GM21423 (cell line): ENCODE results near the gene NDUFA9.

Experiments
- ATAC-seq: cut with Tn5 transposase; IDR thresholded peaks from one replicate; pipeline ENCODE4 v1.9.1; 2021; ENCODE audit warnings: mild to moderate bottlenecking, moderate library complexity; ENCODE audit not compliant: unreplicated experiment

NDUFA9 gene

DNA sequence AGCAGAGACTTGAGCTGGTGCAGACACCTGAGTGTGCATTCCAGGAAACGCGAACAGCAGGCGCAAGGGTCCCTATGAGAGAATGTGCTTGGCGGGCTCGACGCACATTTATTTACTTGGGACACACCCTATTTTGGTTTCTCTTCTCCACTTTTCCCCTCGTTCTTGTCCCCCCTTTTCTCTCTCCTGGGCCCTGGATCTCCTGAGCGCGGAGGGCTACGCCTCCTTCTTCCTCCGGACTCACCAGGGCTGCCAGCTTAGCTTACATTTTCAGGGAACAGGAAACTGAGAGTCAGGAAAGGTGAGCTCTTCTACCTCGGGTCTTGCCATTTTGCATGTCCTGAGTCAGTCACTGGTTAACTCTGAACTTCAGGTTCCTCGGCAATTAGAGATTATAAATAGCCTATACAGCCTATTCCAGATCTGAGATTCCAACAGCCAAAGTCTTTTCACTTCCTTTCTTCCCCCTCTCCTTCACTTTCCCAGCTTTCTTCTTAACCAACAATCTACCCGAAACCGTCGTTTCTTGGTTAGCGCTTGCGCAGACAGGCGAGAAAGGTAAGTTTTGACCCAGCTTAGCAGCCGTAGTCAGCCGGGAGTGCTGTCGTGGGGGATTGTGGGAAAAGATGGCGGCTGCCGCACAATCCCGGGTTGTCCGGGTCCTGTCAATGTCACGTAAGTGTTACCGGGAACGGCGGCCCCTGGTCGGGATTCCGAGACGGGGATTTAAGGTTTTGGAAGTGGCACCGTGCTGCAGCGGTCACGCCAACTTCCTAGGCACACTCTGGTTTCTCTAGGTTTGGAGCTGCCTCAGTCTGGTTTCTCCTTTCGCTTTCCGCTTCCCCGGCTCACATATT is at the start of gene NDUFA9, which contains the start of gene AKAP3:
Gene NDUFA9, plus strand, starts transcription at position 614 of the 857 bp plus-strand sequence. Its CDS starts 13 bp downstream, at position 627.
Gene AKAP3, minus strand, starts transcription at position 551 of the 857 bp plus-strand sequence. CDS start 10,855 bp downstream, outside the sequence.
- peak; percentile 75 for ATAC-seq

DNA sequence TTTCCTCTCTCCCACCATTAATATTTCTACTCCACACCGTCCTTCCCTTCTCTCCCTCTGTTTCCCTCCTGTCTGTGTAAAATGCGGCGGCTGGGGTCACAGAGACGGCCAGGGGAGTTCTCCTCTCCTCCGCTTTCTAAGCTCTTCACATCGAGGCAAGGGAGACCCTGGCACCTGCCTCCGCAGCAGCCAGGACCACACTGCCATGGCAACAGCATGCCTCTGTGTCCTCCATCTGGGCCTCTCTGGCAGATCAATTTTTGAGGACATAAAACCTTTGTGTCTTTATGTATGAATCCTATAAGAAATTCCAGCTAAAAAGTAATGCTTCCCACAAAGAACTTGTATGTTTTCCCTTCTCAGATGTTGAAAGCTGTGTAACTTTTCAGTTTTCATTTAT is 45.5 kb upstream of the NDUFA9 start:
- no peak for ATAC-seq

GRCh38 chr12:4603946-4604345 is 45.0 kb upstream of the NDUFA9 start:
- ATAC-seq = no peak

- peak; percentile 93 for ATAC-seq
Measured at GRCh38 chr12:4604684-4605193, 44.2 kb upstream of the NDUFA9 start.

DNA sequence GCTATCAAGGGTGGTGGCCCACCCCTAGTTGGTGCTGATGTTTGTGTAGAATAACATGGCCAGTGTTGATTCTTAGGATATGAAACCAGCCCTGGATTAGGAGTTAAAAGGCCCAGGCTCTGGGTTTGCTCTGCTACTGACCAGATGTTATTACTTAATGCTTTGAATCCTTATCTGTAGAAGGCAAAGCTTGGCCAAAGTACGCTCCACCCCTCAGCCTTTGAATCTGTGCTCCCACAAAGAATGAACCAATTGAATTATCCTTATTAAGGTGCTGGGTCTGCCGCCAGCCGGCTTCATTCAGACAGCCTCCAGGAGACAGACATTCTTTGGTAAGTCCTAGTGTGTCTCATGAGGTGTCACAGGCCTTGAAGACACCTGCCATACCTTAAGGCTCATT is 41.9 kb upstream of the NDUFA9 start:
- no peak for ATAC-seq

- no peak for ATAC-seq
Measured at GRCh38 chr12:4609071-4609470, 39.8 kb upstream of the NDUFA9 start.

GRCh38 chr12:4610481-4610880 is 38.4 kb upstream of the NDUFA9 start:
- ATAC-seq = no peak

DNA sequence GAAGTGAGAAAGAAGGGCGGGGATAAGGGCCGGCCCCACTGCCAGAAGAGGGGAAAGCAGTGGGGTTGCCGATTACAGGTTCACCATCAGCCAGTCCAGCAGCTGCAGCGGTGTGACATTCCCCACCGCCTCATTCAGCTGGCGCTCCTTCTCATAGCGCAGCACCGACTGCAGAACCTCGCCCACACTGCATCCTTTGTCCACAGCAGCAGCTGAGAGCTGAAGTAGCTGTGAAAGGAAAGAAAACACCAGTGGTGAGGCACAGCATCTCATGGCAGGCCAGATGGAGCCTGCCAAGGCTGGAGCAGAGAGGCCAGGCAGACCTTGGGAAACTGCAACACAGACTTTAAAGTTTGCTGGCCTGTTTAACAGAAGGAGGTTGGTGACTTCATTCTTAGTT is 33.2 kb upstream of the NDUFA9 start:
- no peak for ATAC-seq

DNA sequence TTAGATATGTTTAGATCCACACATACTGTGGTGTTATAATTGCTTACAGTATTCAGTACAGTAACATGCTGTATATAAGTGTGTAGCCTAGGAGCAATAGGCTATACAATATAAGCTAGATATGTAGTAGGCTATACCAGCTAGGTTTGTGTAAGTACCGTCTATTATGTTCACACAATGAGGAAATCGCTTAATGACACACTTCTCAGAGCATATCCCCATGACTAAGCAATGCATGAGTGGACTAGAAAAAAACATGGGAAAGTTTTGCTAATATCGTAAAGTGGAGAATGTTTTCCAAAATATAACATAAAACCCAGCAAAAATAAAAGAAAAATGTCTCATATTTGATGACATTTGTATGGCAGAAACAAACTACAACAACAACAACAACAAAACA is 27.4 kb upstream of the NDUFA9 start:
- no peak for ATAC-seq

DNA sequence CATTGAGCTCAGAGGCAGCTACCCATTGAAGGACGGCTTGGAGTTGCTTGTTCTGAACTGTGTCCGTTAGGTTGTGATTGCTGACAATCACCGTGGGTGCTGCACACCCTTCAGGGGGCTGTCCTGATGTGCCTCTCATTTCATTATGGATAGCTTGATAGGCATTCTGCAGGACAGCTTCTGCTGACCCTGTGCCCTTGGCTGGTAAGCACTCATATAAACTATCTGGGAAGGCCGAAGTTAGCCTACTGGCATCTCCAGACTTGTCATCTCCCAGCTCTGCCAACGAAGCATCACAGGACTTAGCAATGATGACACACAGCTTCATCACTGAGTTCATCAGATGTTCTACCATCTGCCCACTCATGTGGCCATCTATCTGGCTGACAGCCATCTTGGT is 22.4 kb upstream of the NDUFA9 start:
- ATAC-seq = no peak

GRCh38 chr12:4628406-4628805 is 20.5 kb upstream of the NDUFA9 start:
- no peak for ATAC-seq

GRCh38 chr12:4630262-4630661 is 18.7 kb upstream of the NDUFA9 start:
- ATAC-seq = no peak

- no peak for ATAC-seq
Measured at GRCh38 chr12:4643747-4644146, 5.2 kb upstream of the NDUFA9 start.

- no peak for ATAC-seq
Measured at GRCh38 chr12:4645023-4645422, 3.9 kb upstream of the NDUFA9 start.

DNA sequence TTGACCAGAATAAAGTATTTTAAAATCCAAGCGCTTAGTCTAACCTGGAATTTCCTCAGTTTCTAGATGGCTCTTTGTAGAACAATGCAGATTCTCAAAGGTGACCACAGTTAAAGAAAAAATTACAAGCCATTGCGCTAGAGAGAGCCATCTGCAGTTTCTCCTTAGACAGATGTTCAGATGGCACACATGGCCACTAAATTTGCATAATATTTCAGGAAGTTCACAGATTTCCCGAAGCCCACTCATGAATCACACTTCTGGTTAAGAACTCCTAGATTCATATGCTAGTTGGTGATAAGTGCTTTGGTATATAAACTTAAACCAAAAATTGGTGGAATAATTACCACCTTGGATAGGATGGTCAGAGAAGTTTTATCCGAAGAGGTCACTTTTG is 812 bp upstream of the NDUFA9 start:
- no peak for ATAC-seq

- no peak for ATAC-seq
Measured at GRCh38 chr12:4649358-4649661, 396 bp downstream of the NDUFA9 start.

GRCh38 chr12:4653257-4653656 is 4.3 kb downstream of the NDUFA9 start:
- no peak for ATAC-seq

DNA sequence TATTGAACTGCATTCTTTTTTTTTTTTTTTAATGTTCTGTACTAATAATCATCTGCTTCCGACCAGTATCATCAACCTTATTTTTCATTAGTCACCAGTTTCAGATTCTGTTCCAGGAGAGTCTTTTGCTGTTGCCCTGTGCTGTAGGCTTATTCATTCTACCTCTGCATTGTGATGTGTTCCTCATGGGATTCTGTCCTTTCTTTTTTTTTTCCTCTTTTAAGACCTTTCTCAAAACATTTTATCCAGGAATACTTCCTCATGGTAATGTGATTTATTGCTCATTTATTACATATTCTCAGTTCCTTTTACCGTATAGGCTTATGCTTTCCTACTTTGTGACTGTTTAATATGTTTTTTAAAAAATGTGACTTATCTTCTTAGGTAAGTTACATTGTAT is 4.8 kb downstream of the NDUFA9 start:
- no peak for ATAC-seq

DNA sequence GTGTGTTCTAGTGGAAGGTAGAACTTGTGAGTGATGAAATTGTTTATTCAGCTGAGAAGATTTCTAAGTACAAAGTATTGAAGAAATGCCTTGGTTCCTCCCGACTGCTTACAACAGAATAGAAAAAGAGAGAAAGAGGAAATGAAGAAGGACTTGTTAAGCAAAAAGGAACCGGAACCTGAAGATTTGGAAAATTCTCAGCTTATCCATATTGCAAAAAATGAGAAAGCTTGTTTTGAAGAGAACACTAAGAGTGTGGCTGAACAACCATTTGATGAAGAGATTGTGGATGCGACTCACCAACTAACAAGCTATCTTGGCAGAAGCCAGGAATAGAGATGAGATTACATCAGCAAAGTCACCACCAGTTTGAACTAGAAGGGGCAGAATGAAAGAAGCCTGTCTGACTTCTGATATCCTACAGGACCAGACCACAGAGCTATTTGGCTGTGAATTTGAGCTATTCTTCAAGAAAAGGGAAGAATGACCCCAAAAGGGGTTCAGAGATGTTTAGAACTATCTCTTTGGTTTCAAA is 15.1 kb downstream of the NDUFA9 start:
- ATAC-seq = no peak

DNA sequence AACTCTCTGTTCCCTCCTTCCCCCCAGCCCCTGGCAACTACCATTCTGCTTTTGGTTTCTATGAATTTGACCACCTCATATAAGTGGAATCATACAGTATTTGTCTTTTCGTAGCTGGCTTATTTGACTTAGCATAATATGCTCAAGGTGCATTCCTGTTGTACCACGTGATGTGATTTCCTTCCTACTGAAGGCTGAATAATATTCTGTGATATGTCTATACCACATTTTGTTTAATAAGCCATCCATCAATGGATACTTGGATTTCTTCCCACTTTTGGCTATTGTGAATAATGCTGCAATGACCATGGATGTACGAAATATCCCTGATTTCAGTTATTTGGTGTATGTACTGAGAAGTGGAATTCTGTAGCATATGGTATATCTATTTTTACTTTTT is 16.3 kb downstream of the NDUFA9 start:
- no peak for ATAC-seq

- no peak for ATAC-seq
Measured at GRCh38 chr12:4679711-4680110, 30.8 kb downstream of the NDUFA9 start.

DNA sequence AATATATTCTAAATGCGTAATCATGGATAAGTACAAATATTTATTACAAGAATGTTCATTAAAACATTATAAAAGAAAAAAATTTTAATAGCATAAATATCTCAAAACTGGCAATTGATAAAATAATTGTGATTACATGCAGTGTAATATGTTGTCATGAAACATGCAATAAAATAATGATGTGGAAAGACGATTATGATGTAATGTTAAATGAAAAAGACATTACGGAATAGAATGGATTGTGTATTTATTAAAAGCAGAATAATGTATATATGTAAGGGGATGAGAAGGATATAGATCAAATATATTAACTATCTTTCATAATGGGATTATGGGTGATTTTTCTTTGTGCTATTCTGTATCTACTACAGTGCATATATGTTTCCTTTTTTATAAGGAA is 32.8 kb downstream of the NDUFA9 start:
- ATAC-seq = no peak
